RWPE1 (cell line): Measurements from ENCODE around the gene LRRC32.

ENCODE experiments used
- CTCF ChIA-PET: fragments of 350-600 bp; sonication (Branson Sonifier 250); formaldehyde crosslinking; extraction: SDS; loops from one replicate; lab custom pipeline; 2021; lab: Yijun Ruan, JAX
- POLR2A ChIA-PET: fragments of 400-600 bp; formaldehyde crosslinking; extraction: SDS; loops from one replicate; lab custom pipeline; 2020; ENCODE audit warnings: antibody characterized with exemption; ENCODE audit not compliant: low non-redundant PET; lab: Yijun Ruan, JAX
- DNase-seq: peaks from one replicate; pipeline ENCODE4 v3.0.0; 2012; ENCODE audit warnings: low spot score
- H3K27ac ChIP-seq: fragments of 450-650 bp; 2 replicates; pipeline ENCODE4 v1.5.1; 2017
- CTCF ChIP-seq: fragments of 450-650 bp; conservative IDR thresholded peaks from 2 replicates; pipeline ENCODE4 v1.5.1; 2017; ENCODE audit warnings: low read depth, mild to moderate bottlenecking

LRRC32 gene

GRCh38 chr11:76676636-76677457, 6.3 kb upstream of the LRRC32 start:
- no peak for DNase-seq
- no peak overlapping the region for H3K27ac ChIP-seq
- ChIA-PET POLR2A (no interaction called here), CTCF (interaction anchor here (0.7 kb wide), 1 partner anchor 338 kb away, joined by 3 read pairs; no protein-coding TSS in a partner anchor)
- no peak for TF ChIP-seq CTCF

- H3K27ac ChIP-seq = no peak overlapping the region
- ChIA-PET POLR2A (no interaction called here), CTCF (no interaction called here)
- no peak for DNase-seq
- no peak for TF ChIP-seq CTCF
Measured at GRCh38 chr11:76674517-76675400, 4.2 kb upstream of the LRRC32 start.

GRCh38 chr11:76673176-76674142, 2.9 kb upstream of the LRRC32 start:
- no peak for DNase-seq
- TF ChIP-seq CTCF = no peak
- ChIA-PET POLR2A (no interaction called here), CTCF (interaction anchor here (0.6 kb wide), 2 partner anchors 109 to 366 kb away, joined by 3 to 6 read pairs; no protein-coding TSS in a partner anchor)
- no peak overlapping the region for H3K27ac ChIP-seq

GRCh38 chr11:76672431-76673175, 2.1 kb upstream of the LRRC32 start:
- no peak overlapping the region for H3K27ac ChIP-seq
- no peak for TF ChIP-seq CTCF
- ChIA-PET CTCF (interaction anchor here (0.6 kb wide), 2 partner anchors 108 to 367 kb away, joined by 3 to 6 read pairs; no protein-coding TSS in a partner anchor), POLR2A (no interaction called here)
- DNase-seq = no peak

GRCh38 chr11:76671626-76672309, 1.2 kb upstream of the LRRC32 start:
- CTCF ChIA-PET = no interaction called here
- TF ChIP-seq CTCF = no peak

More at GRCh38 chr11:76671626-76672309, 1.2 kb upstream of the LRRC32 start:
- POLR2A ChIA-PET = no interaction called here
- DNase-seq = no peak
- no peak overlapping the region for H3K27ac ChIP-seq
